GM10847 (cell line): Measurements from ENCODE around the gene NAA38.

Experiments
- POLR2A ChIP-seq: IDR thresholded peaks from 2 replicates; pipeline ENCODE4 v1.6.1; 2011; ENCODE audit not compliant: insufficient read length; ENCODE audit errors: extremely low read depth

The NAA38 gene

GRCh38 chr17:7807206-7807605, 50.2 kb downstream of the NAA38 start:
- TF ChIP-seq POLR2A: no peak
